HL-60/S4 treated with phorbol 12-myristate 13-acetate at 8.2 ng/mL for 4 days and 3 days (cell line): ENCODE data around the gene CRISPLD2.

Source experiments
- in situ Hi-C: fragments of 300-500 bp; cut with MboI; formaldehyde crosslinking; loops from 2 replicates; pipeline ENCODE4 v1.15.0; 2022; ENCODE audit warnings: low sequenced_read_pairs

Gene CRISPLD2, protein sequence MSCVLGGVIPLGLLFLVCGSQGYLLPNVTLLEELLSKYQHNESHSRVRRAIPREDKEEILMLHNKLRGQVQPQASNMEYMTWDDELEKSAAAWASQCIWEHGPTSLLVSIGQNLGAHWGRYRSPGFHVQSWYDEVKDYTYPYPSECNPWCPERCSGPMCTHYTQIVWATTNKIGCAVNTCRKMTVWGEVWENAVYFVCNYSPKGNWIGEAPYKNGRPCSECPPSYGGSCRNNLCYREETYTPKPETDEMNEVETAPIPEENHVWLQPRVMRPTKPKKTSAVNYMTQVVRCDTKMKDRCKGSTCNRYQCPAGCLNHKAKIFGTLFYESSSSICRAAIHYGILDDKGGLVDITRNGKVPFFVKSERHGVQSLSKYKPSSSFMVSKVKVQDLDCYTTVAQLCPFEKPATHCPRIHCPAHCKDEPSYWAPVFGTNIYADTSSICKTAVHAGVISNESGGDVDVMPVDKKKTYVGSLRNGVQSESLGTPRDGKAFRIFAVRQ

DNA sequence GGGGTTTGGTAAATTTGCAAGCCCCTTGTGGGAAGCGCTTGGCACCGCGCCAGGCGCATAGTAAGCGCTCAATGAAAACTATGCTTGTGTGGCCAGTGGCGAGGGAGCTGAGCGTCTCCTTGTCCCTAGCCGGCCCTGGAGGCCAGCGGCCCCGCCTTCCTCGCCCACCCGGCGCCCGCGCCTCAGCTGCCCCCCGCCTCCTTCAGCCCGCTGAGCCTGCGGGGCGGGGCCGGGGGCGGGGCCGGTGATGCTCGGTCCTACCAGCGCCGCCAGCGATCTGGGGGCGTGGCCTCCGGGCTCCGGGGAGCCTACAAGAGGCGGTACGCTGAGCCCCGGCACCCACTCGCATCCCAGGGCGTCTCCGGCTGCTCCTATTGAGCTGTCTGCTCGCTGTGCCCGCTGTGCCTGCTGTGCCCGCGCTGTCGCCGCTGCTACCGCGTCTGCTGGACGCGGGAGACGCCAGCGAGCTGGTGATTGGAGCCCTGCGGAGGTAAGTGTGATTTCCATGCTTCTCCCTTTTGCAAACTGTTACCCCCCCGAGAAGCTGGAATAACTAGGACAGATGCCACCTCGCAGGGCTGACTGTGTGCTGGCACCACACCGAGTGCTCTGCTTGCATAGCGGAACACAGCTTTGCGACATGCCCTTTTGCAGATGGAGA is at the start of gene CRISPLD2:
Gene CRISPLD2, plus strand, starts transcription at position 342 of the 661 bp plus-strand sequence. CDS start 18,511 bp downstream, outside the sequence.
- in situ Hi-C loops, result no loop called here

- in situ Hi-C loops, result no loop called here
Measured at GRCh38 chr16:84773312-84773711, 46.5 kb upstream of the CRISPLD2 start.

DNA sequence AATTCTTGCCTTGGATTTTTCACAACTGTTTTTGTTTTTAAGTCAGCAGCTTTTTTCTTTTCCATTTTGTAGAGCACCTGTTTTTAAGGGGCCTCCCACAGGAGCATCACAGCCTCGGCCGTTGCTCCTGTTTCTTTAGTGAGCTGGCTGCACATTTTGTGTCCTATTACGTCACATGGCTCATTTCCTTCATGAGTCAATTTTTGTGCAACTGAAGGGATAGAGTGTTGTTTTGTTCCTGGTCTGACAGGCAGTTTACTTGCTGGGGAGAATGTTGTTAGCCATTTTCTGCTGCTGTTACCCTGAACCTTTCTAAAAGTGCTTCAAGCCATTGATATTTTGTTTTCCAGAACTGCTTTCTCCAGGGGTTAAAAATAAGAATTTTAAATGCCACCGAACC is 45.0 kb upstream of the CRISPLD2 start:
- in situ Hi-C loops, result no loop called here

- in situ Hi-C loops, result no loop called here
Measured at GRCh38 chr16:84775262-84775810, 44.4 kb upstream of the CRISPLD2 start.

DNA sequence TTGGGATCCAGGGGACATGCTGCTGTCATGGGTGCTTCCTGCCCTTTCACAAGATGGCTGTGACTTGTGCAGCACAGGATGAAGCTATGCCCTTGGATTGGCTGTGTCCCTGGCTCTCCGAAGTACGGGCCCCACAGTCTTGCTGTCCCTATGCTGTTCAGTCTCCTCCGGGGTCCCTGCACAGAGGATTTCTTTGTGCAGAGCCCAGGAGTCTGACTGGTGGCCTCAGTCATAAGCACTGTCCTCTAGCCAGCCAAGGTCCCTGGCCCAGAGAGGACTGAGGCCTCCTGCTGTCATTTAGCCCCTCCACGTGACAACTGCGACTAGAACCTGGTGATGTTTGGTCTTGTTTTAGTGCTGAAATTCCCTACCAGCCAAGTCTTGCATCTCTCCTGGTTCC is 42.4 kb upstream of the CRISPLD2 start:
- in situ Hi-C loops, result no loop called here

DNA sequence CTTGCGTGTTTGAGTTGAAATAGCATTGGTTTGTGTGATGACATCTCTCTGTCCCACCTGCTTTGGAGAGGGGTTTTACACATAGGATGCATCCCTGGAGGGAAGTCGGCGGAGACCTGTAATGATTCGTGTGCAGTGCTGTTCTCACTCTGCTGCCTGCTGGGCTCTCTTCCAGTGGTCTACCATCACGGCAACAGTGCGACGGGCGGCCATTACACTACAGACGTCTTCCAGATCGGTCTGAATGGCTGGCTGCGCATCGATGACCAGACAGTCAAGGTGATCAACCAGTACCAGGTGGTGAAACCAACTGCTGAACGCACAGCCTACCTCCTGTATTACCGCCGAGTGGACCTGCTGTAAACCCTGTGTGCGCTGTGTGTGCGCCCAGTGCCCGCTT is 41.1 kb upstream of the CRISPLD2 start:
- in situ Hi-C loops, result no loop called here

- in situ Hi-C loops, result no loop called here
Measured at GRCh38 chr16:84780063-84780462, 39.7 kb upstream of the CRISPLD2 start.

DNA sequence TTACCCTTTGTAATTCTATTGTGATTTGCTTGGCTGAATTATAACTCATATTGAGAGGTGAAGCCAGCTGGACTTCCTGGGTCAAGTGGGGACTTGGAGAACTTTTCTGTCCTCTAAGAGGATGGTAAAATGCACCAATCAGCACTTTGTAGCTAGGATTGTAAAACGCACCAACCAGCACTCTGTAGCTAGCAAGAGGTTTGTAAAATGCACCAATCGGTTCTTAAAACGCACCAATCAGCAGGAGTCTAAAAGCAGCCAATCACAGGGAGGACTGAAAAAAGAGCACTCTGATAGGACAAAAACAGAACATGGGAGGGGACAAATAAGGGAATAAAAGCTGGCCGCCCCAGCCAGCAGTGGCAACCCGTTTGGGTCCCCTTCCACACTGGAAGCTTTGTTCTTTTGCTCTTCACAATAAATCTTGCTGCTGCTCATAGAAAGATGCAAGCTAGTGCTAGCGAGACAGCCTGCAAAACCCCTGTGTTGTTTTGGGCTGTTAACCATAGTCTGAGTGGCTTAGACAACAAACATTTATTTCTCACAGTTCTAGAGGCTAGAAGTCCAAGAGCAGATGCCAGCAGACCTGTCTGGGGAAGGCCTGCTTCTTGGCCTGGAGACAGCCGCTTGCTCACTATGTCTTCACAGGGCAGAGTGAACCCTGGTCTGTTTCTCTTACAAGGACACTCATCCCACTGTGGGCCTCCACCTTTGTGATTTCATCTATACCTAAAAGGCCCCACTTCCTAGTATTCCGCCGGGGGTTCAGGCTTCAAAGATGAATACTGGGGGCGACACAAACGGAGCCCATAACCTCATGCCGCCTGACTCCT is 39.0 kb upstream of the CRISPLD2 start:
- in situ Hi-C loops, result no loop called here

- in situ Hi-C loops, result no loop called here
Measured at GRCh38 chr16:84782846-84783245, 36.9 kb upstream of the CRISPLD2 start.

DNA sequence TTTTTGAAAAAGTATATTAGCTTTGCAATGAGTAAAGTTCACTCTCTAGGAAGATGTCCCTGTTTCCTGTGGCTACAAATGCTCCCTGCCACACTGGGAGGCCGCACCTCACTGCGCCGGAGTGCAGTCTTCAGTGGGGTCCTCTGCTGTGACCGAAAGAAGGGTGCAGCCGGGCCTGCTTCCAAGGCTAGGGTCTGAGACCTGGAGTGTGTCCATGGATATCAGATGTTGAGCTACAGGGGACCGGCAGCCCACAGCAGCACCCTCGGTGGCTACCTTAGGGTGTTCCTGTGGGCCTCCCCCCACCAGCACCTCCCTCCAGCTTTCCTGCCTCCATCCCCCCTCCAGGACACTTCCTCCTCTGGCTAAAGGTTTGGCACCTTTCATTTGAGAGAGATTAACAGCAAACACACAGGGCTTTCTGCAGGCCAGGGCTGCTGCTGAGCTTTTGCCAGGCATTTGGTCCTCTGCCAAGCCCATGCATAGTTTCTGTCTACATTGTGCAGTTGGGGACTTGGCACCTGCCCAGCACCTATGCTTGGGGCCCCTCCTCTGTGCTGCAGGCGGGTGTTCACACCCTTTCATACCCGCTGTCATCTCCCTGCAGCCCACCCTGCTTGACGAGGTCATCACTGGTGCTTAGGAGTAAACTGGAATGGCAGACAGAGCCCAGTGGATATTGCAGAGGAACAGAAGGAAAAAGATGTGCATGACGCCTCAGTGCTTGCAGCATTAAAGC is 33.8 kb upstream of the CRISPLD2 start:
- in situ Hi-C loops, result no loop called here

DNA sequence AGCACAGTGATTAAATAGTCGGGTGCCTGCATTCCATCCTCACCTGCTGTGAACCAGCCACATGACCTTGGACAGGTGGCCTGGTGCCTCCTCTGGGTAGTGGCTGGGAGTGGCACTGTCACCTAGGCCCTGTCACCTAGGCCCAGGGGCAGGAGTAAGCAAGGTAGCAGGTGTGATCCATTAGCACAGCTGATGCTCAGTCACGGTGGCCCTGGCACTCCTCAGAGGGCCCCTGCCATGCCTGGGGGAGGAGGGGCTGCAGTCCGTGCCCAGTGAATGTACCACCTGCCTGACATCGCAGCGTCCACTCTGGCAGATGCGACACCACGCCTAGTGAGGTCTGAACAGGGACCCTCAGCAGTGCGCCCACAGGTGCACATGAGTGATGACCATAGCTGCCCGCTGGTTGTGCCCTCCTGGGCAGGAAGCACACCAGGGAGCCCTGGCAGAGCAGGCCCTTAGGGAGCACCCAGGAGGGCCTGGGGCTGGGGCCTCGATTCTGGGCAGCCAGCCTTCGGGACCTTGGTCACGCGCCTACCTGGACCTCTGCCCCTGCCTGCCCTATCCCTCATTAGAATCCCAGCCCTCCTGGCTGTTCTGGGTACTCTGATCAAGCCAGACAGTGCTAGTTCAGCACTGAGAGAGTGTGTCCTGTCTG is 33.1 kb upstream of the CRISPLD2 start:
- in situ Hi-C loops, result no loop called here

GRCh38 chr16:84787263-84787622 is 32.5 kb upstream of the CRISPLD2 start:
- in situ Hi-C loops, result no loop called here

GRCh38 chr16:84788920-84789391 is 30.8 kb upstream of the CRISPLD2 start:
- in situ Hi-C loops, result no loop called here

GRCh38 chr16:84789431-84789830 is 30.4 kb upstream of the CRISPLD2 start:
- in situ Hi-C loops, result no loop called here

GRCh38 chr16:84790301-84790700 is 29.5 kb upstream of the CRISPLD2 start:
- in situ Hi-C loops, result no loop called here

DNA sequence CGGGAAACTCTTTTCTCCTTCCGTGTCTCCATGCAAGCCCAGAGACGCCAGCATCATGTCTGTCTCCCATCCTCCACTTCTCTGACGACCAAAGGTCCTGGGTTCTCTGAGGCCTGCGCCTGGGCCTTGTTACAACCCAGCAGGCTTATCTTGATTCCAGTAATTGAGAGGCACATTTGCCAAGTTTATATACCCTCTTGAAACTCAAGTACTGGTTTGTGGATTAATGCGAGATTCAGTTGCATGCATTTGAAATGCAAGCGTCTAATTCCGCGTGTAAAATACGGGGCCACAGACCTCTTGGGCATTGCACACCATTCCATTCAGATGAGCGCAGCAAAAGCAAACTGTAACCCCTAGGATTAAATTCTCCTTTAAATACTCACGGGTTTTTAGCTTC is 28.7 kb upstream of the CRISPLD2 start:
- in situ Hi-C loops, result no loop called here

- in situ Hi-C loops, result no loop called here
Measured at GRCh38 chr16:84791501-84791900, 28.3 kb upstream of the CRISPLD2 start.

GRCh38 chr16:84794186-84794585 is 25.6 kb upstream of the CRISPLD2 start:
- in situ Hi-C loops, result no loop called here

DNA sequence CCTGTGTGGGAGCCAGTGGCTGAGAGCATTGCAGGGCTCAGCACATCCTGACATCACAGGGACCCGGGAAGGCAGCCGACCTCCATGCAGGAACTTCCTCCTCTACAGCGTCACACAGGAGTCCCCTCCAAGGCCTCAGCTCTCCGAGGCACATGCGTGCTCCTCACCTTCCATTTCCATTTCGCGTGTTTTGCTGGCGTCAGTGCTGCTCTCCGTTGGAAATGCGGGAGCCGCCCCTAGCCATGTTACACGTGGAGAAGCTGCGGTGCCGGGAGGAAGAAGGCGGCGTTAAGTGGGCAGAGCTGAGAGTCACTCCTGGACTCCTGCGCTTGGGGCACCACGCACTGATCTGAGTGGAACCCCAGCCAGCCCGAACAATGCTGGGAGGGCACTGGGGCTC is 25.2 kb upstream of the CRISPLD2 start:
- in situ Hi-C loops, result no loop called here
